NCI-H2227 (cell line): ENCODE data around the gene ELF2.
"Not testable (repeated sequence)": the region's sequence is repeated elsewhere in the genome, so short reads cannot be mapped to it uniquely, and the experiment has no call there.

Source experiments
- DNase-seq: peaks from one replicate; lab custom pipeline; 2025; ENCODE audit not compliant: unreplicated experiment; lab: John Stamatoyannopoulos, UW

The ELF2 gene

GRCh38 chr4:139024686-139025085, 152.3 kb downstream of the ELF2 start:
- DNase-seq, result no peak

GRCh38 chr4:139022835-139023234, 154.2 kb downstream of the ELF2 start:
- no peak for DNase-seq

DNA sequence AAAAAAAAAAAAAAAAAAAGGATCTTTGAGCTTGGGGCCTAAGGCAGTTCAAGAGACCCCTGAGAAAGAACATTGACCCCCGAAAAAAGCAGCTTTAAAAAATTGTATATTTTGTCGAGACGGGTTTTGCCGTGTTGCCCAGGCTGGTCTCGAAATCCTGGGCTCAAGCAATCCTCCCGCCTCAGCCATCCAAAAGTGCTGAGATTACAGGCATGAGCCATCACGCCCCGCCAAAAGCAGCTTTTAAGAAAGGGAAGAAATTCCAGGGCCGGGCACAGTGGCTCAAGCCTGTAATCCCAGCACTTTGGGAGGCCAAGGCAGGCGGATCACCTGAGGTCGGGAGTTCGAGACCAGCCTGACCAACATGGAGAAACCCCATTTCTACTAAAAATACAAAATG, 155.9 kb downstream of the ELF2 start:
- DNase-seq, result not testable (repeated sequence)

- no peak for DNase-seq
These were observed 156.6 kb downstream of the ELF2 start for GRCh38 chr4:139020384-139020783.

GRCh38 chr4:139018971-139019758, 157.9 kb downstream of the ELF2 start:
- DNase-seq, result no peak

GRCh38 chr4:139018501-139018900, 158.5 kb downstream of the ELF2 start:
- DNase-seq, result no peak

- DNase-seq, result no peak
These were observed 159.2 kb downstream of the ELF2 start for GRCh38 chr4:139017861-139018260.

DNA sequence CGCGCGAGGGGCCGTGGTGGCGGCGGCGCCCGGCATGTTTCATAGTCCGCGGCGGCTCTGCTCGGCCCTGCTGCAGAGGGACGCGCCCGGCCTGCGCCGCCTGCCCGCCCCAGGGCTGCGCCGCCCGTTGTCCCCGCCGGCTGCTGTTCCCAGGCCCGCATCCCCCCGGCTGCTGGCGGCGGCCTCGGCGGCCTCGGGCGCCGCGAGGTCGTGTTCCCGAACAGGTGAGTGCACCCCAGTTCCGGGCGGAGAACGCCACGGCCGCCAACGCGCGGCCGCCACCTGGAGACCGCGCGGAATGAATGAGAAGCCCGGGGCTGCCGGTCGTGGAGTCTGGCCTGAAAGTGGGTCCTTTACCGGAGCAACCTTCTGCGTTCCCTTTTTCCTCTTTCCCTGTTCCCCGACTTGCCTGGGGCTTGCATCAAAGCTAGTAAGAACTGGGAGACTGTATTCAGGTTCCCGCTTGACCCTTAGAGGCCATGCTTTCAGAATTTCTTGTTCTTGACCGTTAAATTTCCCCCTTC, 161.0 kb downstream of the ELF2 start:
- peak; percentile 60 for DNase-seq

DNA sequence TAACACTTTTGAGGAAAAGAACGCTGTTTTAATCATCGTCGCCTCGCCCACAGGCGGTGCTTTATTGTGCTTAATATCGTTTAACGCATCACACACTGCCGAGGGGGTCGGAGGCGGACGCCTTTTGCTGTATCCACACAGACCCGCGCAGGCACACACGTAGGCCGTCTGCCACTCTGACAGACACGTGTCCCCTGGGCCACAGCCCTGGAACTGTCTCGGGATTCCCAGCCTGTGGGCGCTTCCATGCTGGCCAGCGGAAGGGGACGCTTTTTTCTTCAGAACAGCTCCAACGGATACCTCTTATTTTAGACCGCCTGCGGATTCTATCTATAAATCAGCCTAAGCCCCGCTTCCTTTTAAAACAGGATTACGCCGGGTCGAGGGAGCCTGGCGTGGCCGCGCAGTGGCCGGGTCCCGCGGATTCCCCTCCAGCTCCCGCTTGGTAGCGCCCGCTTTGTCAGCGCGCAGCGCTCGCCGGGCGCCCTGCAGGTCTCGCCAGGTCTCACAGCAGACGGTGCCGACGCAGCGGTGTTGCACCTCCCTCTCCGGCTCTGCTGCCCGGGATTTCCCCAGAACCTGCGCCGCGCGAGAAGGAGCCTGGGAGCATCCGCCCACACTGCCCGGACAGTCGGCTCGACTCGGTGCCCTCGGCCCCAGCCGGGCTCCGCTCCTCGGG, 161.6 kb downstream of the ELF2 start, which contains the start of gene NOCT:
Gene NOCT, plus strand, starts transcription at position 513 of the 679 bp plus-strand sequence. CDS start 201 bp downstream, outside the sequence.
- peak; percentile 89 for DNase-seq

DNA sequence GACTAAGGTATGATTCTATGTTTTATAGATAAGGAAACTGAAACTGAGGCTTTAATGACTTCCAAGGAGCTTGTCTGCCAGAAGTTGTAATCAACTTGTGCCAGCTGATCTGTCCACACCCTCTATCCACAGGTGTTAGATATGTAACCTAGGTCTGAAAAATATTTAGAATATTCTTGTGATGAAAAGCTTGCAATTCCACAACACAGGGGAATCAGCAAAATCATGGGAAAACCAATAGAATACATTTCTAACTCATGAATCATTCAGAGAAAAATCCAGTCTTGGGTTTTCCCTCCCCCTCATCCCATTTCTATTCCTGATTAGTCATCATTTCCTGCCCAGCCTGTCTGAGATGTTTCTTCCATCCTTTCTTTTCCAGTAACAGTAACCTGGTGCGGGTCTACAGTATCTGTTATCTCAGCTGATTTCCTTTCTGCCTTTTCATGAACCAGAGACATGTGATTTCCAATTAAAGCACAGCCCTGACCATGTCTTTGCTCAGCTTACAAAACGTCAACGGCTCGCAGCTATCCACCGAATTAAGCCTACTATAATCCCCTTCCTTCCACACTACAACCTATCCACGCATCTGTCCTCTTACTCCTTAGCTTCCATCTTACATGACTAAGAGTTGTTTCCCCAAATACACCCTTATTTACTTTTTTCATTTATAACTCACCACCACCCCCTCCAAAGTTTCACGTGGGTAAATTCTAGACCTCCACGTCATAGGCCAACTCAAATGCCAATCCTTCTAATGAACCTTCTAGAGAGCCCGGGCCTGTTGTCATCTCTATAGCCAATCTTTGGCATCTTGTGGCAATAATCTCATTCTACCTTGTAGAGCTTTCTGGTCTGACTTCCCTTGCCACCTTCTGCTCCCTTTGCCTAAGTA, 162.4 kb downstream of the ELF2 start:
- peak; percentile 5 for DNase-seq

DNA sequence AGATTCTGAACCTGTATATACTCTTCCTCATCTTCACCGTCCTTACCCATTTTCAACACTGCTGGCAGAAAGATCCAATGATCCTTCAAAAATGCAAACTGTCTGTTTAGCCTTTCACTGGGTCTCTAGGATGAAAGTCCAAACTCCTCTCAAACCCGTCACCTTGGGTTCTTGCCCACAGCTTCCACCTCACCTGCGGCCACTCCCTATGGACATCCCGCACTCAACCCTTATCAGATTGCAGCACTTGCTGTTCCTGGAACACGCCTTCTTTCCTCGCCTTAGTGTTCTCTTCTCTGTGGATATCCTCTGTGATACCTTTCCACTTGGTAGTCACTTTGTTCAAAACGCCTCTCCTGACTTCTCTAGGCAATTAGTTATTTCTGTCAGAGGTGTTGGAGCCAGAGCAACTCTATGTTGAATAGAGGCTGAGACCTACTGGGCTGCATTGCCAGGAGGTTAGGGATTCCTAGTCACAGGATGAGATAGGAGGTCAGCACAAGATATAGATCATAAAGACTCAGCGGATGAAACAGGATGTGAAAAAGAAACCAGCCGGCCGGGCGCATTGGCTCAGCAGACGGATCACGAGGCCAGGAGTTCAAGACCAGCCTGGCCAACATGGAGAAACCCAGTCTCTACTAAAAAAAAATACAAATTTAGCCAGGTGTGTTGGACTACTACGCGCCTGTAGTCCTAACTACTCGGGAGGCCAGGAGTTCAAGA, 165.6 kb downstream of the ELF2 start:
- no peak for DNase-seq

DNA sequence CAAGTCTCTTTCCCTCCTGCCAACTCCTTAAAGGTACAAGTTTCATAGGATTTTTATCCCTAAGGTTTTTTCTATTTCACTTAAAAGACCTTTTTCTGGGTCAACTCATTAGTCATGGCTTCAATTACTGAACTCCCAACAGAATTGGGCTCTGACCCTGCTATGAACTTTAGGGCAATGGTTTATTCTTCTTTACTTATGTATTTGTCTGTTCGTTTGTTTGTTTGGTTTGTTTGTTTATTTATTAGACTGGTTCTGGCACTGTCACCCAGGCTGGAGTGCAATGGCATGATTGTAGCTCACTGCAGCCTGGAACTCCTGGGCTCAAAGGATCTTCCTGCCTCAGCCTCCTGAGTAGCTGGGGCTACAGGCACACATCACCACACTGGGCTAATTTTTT, 167.3 kb downstream of the ELF2 start:
- no peak for DNase-seq

- DNase-seq, result not testable (repeated sequence)
These were observed 168.7 kb downstream of the ELF2 start for GRCh38 chr4:139008278-139008677.

DNA sequence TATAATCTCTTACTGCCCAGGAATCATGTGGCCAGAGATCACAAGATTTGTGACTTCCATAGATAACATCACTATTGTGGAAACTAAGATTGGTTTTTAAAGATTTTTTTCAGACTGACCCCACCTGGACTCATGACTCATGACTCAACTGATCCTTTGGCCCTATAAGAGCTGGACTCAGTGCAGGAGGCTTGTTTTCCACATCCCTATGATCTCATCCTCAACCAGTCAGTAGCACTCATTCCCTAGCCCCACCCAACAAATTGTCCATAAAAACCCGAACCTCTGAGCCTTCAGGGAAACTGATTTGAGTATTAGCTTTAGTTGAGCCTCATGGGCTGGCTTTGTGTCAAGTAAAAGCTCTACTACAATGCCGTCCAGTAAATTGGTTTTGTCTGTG, 169.4 kb downstream of the ELF2 start:
- DNase-seq, result no peak
